ENCODE data around the gene ATP9A. TPM values are rescaled to one million over a fixed set of nuclear protein-coding genes. Genes with fewer than 3 reads are reported as not detected.
"Not testable (repeated sequence)": the region's sequence is repeated elsewhere in the genome, so short reads cannot be mapped to it uniquely, and the experiment has no call there.

ATP9A gene
- total RNA-seq (2021; fragmentation: NEBNext Ultra II Directional; extraction: Animal tissue kit (Norgen Biotek cat#: 25700)): 10 to 100 TPM; 21.4 to 34.0 (median 22.8) TPM
- long read RNA-seq, partial matches to known transcripts: 3 of 11 reads
- long read RNA-seq, other reads (novel, unspliced or antisense): 8 of 11 reads

GRCh38 chr20:51767867-51768758 is at the start of gene ATP9A:
Gene ATP9A, minus strand, starts transcription at chr20:51768390. Its CDS starts 21 bp downstream, at chr20:51768369.
- H3K36me3 Mint-ChIP-seq (ENCODE audit: low read depth): no peaks in the 10 kb centered on the region
- peak; percentile 30; the same call in 1 of the 2 replicates for TF ChIP-seq CTCF (IDR thresholded peaks at IDR 0.05)
- peaks cover 24% of the 10 kb centered on the region for H3K4me1 Mint-ChIP-seq (ENCODE audit: low read depth)
- DNase-seq: no peak
- H3K9me3 Mint-ChIP-seq: no peaks in the 10 kb centered on the region
- peak within 1 kb of the TSS; percentile 86 for H3K4me3 Mint-ChIP-seq
- H3K27me3 Mint-ChIP-seq (ENCODE audit: insufficient read depth): peaks cover under 1% of the 10 kb centered on the region; the same call in 1 of the 2 replicates
- peak within 1 kb of the TSS; percentile 58 for H3K27ac Mint-ChIP-seq

GRCh38 chr20:51816856-51817255 is 48.7 kb upstream of the ATP9A start:
- not testable (repeated sequence) for H3K27me3 Mint-ChIP-seq (ENCODE audit: insufficient read depth); H3K4me1 Mint-ChIP-seq (ENCODE audit: low read depth); H3K4me3 Mint-ChIP-seq; H3K9me3 Mint-ChIP-seq; DNase-seq; H3K36me3 Mint-ChIP-seq (ENCODE audit: low read depth); H3K27ac Mint-ChIP-seq

GRCh38 chr20:51815383-51816076 is 47.3 kb upstream of the ATP9A start:
- no peak for TF ChIP-seq CTCF (IDR thresholded peaks at IDR 0.05)
- Mint-ChIP-seq H3K27ac (no peak overlapping the region), H3K36me3 (ENCODE audit: low read depth) (no peaks in the 10 kb centered on the region), H3K9me3 (no peaks in the 10 kb centered on the region), H3K4me3 (no peak overlapping the region), H3K4me1 (ENCODE audit: low read depth) (peaks cover 7% of the 10 kb centered on the region), H3K27me3 (ENCODE audit: insufficient read depth) (peaks cover 1% of the 10 kb centered on the region)
- DNase-seq: no peak

- no peak for TF ChIP-seq CTCF (IDR thresholded peaks at IDR 0.05)
- no peak for DNase-seq
- no peak overlapping the region for H3K27ac Mint-ChIP-seq
Observed at GRCh38 chr20:51812861-51813260, 44.7 kb upstream of the ATP9A start.

GRCh38 chr20:51811514-51812128 is 43.4 kb upstream of the ATP9A start:
- Mint-ChIP-seq H3K36me3 (ENCODE audit: low read depth) (no peaks in the 10 kb centered on the region), H3K4me1 (ENCODE audit: low read depth) (peaks cover 16% of the 10 kb centered on the region), H3K4me3 (no peak overlapping the region), H3K27me3 (ENCODE audit: insufficient read depth) (no peaks in the 10 kb centered on the region; the same call in none of the 2 replicates), H3K9me3 (no peaks in the 10 kb centered on the region), H3K27ac (no peak overlapping the region)
- TF ChIP-seq CTCF (IDR thresholded peaks at IDR 0.05): no peak
- no peak for DNase-seq

More at GRCh38 chr20:51812861-51813260, 44.7 kb upstream of the ATP9A start:
- Mint-ChIP-seq H3K36me3 (ENCODE audit: low read depth) (no peaks in the 10 kb centered on the region), H3K4me1 (ENCODE audit: low read depth) (peaks cover 14% of the 10 kb centered on the region), H3K4me3 (no peak overlapping the region), H3K9me3 (no peaks in the 10 kb centered on the region), H3K27me3 (ENCODE audit: insufficient read depth) (no peaks in the 10 kb centered on the region; the same call in none of the 2 replicates)

All from HFFc6 (cell line).